ENCODE measurements around the gene CCDC157.
A peak's percentile ranks its signal among the peaks of the same experiment; 100 is the strongest.

CCDC157 gene

DNA sequence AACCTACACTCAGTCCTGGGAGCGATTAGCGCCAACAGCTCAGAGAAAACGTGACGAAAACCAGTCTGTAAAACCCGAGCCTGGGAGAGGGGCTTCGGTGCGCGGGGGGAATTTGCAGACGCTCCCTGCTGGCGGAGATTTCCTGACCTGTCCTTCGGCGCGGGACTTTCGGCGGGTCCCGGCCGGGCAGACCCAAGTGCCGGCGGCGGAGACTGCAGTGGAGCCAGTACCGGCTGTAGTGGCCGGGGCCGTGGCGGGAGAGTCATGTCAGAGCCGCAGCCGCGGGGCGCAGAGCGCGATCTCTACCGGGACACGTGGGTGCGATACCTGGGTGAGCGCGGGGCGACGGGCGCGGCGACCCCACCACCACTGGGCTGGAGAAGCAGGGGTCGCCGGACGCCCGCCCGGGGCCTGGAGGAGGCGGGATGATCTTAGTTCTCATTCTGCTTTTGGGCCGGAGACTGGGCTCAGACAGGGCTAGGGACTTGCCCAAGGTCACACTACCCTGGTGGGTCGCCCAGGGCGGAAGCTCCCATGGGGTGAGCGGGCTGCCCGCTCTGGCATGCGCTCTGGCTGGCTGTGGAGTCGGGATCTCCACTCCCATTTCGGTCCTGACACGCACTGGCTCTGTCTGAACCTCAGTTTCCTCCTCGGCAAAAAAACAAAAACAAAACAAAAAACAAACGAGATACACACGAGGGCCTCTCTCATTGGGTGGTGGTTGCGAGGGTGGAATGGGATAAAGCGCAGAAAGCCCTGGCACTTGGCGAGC lies 69.0 kb downstream of the CCDC157 start, which contains the start of gene MTFP1:
Gene MTFP1 (plus strand): TSS at position 153 of the 772 bp plus-strand sequence. CDS start 112 bp downstream, at position 265.
- Histone ChIP-seq H3K79me2 (ENCODE audit: insufficient read depth, low read length) (peaks cover 58% of the 10 kb centered on the region), H3F3A (ENCODE audit: low read depth) (0 out of 2 replicates have a peak, but pooled peaks cover 4% of the 10 kb centered on the region), H3K36me3 (ENCODE audit: insufficient read depth, low read length) (peaks cover 17% of the 10 kb centered on the region; the same call in 1 of the 2 replicates), H3K4me2 (ENCODE audit: low read depth, low read length, poor library complexity, severe bottlenecking) (peak within 1 kb of the TSS; percentile 83), H3K4me1 (ENCODE audit: insufficient read depth, low read length, poor library complexity, severe bottlenecking) (peaks cover 46% of the 10 kb centered on the region), H3K4me3 (ENCODE audit: low read length, poor library complexity, severe bottlenecking) (peak within 1 kb of the TSS; percentile 90), H3K9me3 (ENCODE audit: insufficient read depth, low read depth, low read length) (no peaks in the 10 kb centered on the region), H2AFZ (ENCODE audit: low read length) (peak within 1 kb of the TSS; percentile 86), H3K9me2 (replicated peaks; ENCODE audit: low read depth, low read length) (no peaks in the 10 kb centered on the region), H3K27me3 (ENCODE audit: insufficient read depth, low read length, poor library complexity, severe bottlenecking) (no peaks in the 10 kb centered on the region), H3K9ac (ENCODE audit: low read depth, low read length, poor library complexity, severe bottlenecking) (peak within 1 kb of the TSS; percentile 77), H4K20me1 (ENCODE audit: insufficient read depth, low read length, poor library complexity, severe bottlenecking) (peaks cover 16% of the 10 kb centered on the region)
- no peak for TF ChIP-seq EZH2phosphoT487 (IDR thresholded peaks at IDR 0.05; ENCODE audit: borderline replicate concordance)
- TF ChIP-seq, protein P1, sequence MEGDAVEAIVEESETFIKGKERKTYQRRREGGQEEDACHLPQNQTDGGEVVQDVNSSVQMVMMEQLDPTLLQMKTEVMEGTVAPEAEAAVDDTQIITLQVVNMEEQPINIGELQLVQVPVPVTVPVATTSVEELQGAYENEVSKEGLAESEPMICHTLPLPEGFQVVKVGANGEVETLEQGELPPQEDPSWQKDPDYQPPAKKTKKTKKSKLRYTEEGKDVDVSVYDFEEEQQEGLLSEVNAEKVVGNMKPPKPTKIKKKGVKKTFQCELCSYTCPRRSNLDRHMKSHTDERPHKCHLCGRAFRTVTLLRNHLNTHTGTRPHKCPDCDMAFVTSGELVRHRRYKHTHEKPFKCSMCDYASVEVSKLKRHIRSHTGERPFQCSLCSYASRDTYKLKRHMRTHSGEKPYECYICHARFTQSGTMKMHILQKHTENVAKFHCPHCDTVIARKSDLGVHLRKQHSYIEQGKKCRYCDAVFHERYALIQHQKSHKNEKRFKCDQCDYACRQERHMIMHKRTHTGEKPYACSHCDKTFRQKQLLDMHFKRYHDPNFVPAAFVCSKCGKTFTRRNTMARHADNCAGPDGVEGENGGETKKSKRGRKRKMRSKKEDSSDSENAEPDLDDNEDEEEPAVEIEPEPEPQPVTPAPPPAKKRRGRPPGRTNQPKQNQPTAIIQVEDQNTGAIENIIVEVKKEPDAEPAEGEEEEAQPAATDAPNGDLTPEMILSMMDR (conservative IDR thresholded peaks at IDR 0.05; ENCODE audit: low read length), result no peak

Measured in Loucy (cell line).